Measurements from ENCODE around the gene RAMAC.

RAMAC gene

GRCh38 chr15:82946155-82946701 is 39.8 kb upstream of the RAMAC start:
- no peaks in the 10 kb centered on the region for H3K79me2 ChIP-seq (ENCODE audit: insufficient read depth, low read depth)
- no peaks in the 10 kb centered on the region; the same call in 1 of the 2 replicates for H3K27me3 ChIP-seq (ENCODE audit: insufficient read depth, low read depth)
- no peak overlapping the region for H3K4me3 ChIP-seq (IDR thresholded peaks at IDR 0.05; ENCODE audit: insufficient read depth, low read depth, low read length)
- H3K27ac ChIP-seq = no peak overlapping the region
- H4K20me1 ChIP-seq (ENCODE audit: insufficient read depth) = no peaks in the 10 kb centered on the region
- no peak for TF ChIP-seq CTCF (conservative IDR thresholded peaks at IDR 0.05; ENCODE audit: low read depth, low read length)
- H3K4me1 ChIP-seq (ENCODE audit: low read depth, poor library complexity, severe bottlenecking) = peaks cover 19% of the 10 kb centered on the region
- no peak overlapping the region for H3K9ac ChIP-seq
- no peaks in the 10 kb centered on the region for H3K36me3 ChIP-seq (ENCODE audit: insufficient read depth)
- no peak overlapping the region for H3K4me2 ChIP-seq
- no peak overlapping the region for H2AFZ ChIP-seq (ENCODE audit: low read depth)

GRCh38 chr15:82950295-82950694 is 35.7 kb upstream of the RAMAC start:
- Histone ChIP-seq H3K4me3 (IDR thresholded peaks at IDR 0.05; ENCODE audit: insufficient read depth, low read depth, low read length) (no peak overlapping the region), H3K79me2 (ENCODE audit: insufficient read depth, low read depth) (no peaks in the 10 kb centered on the region), H3K27ac (no peak overlapping the region), H3K4me2 (peak overlapping the region; percentile 85), H3K4me1 (ENCODE audit: low read depth, poor library complexity, severe bottlenecking) (peaks cover 29% of the 10 kb centered on the region), H2AFZ (ENCODE audit: low read depth) (0 out of 2 replicates have a peak overlapping the region, but pooled peaks have one; percentile 17), H3K36me3 (ENCODE audit: insufficient read depth) (no peaks in the 10 kb centered on the region), H4K20me1 (ENCODE audit: insufficient read depth) (no peaks in the 10 kb centered on the region), H3K27me3 (ENCODE audit: insufficient read depth, low read depth) (peaks cover 7% of the 10 kb centered on the region), H3K9ac (no peak overlapping the region)
- no peak for TF ChIP-seq CTCF (conservative IDR thresholded peaks at IDR 0.05; ENCODE audit: low read depth, low read length)

GRCh38 chr15:82950746-82951370 is 35.2 kb upstream of the RAMAC start:
- peak overlapping the region; percentile 85 for H3K4me2 ChIP-seq
- H3K4me3 ChIP-seq (IDR thresholded peaks at IDR 0.05; ENCODE audit: insufficient read depth, low read depth, low read length) = no peak overlapping the region
- no peaks in the 10 kb centered on the region for H3K79me2 ChIP-seq (ENCODE audit: insufficient read depth, low read depth)
- peak overlapping the region; percentile 17; the same call in 1 of the 2 replicates for H2AFZ ChIP-seq (ENCODE audit: low read depth)
- H3K36me3 ChIP-seq (ENCODE audit: insufficient read depth) = no peaks in the 10 kb centered on the region
- H4K20me1 ChIP-seq (ENCODE audit: insufficient read depth) = no peaks in the 10 kb centered on the region
- H3K27me3 ChIP-seq (ENCODE audit: insufficient read depth, low read depth) = peaks cover 7% of the 10 kb centered on the region
- H3K4me1 ChIP-seq (ENCODE audit: low read depth, poor library complexity, severe bottlenecking) = peaks cover 29% of the 10 kb centered on the region
- TF ChIP-seq CTCF (conservative IDR thresholded peaks at IDR 0.05; ENCODE audit: low read depth, low read length) = no peak
- H3K9ac ChIP-seq = no peak overlapping the region; the same call in 1 of the 2 replicates
- H3K27ac ChIP-seq = peak overlapping the region; percentile 5; the same call in 1 of the 2 replicates

GRCh38 chr15:82951472-82952157 is 34.4 kb upstream of the RAMAC start:
- H3K4me3 ChIP-seq (IDR thresholded peaks at IDR 0.05; ENCODE audit: insufficient read depth, low read depth, low read length) = no peak overlapping the region
- H3K79me2 ChIP-seq (ENCODE audit: insufficient read depth, low read depth) = no peaks in the 10 kb centered on the region
- H3K27me3 ChIP-seq (ENCODE audit: insufficient read depth, low read depth) = peaks cover 7% of the 10 kb centered on the region
- no peaks in the 10 kb centered on the region for H4K20me1 ChIP-seq (ENCODE audit: insufficient read depth)
- H3K4me2 ChIP-seq = peak overlapping the region; percentile 85
- no peak overlapping the region for H3K27ac ChIP-seq
- H2AFZ ChIP-seq (ENCODE audit: low read depth) = peak overlapping the region; percentile 44; the same call in 1 of the 2 replicates
- no peaks in the 10 kb centered on the region for H3K36me3 ChIP-seq (ENCODE audit: insufficient read depth)
- peaks cover 29% of the 10 kb centered on the region for H3K4me1 ChIP-seq (ENCODE audit: low read depth, poor library complexity, severe bottlenecking)
- no peak overlapping the region; the same call in 1 of the 2 replicates for H3K9ac ChIP-seq
- TF ChIP-seq CTCF (conservative IDR thresholded peaks at IDR 0.05; ENCODE audit: low read depth, low read length) = no peak
